OCI-LY3 (cell line): ENCODE data around the gene CD209.

ENCODE experiments used
- H2AFZ ChIP-seq: fragments of 200-600, 300-600 bp; shearing (Covaris generic); 2 replicates; pipeline ENCODE4 v1.6.0; 2014; ENCODE audit warnings: antibody characterized with exemption, low read depth, low read length
- H3K27ac ChIP-seq: fragments of 200-600, 300-600 bp; sonication (generic); 2 replicates; pipeline ENCODE4 v1.5.1; 2014; ENCODE audit warnings: mild to moderate bottlenecking, low read length, moderate library complexity, mixed read lengths
- H3K27me3 ChIP-seq: fragments of 200-600, 300-600 bp; sonication (generic); 2 replicates; pipeline ENCODE4 v1.6.1; 2014; ENCODE audit warnings: low read depth, low read length, mixed read lengths
- H3K36me3 ChIP-seq: fragments of 200-600, 300-600 bp; sonication (generic); replicated peaks from 2 replicates; pipeline ENCODE3; 2014; ENCODE audit warnings: low read depth, low read length, mixed read lengths
- H3K4me1 ChIP-seq: fragments of 300-600, 200-600 bp; sonication (generic); 2 replicates; pipeline ENCODE4 v1.6.1; 2014; ENCODE audit warnings: low read length, mixed read lengths
- H3K4me2 ChIP-seq: fragments of 200-600, 300-600 bp; sonication (generic); 2 replicates; pipeline ENCODE4 v1.6.1; 2014; ENCODE audit warnings: low read length, mixed read lengths
- H3K4me3 ChIP-seq: fragments of 300-600, 200-600 bp; sonication (generic); 2 replicates; pipeline ENCODE4 v1.5.1; 2014; ENCODE audit warnings: antibody characterized with exemption, mild to moderate bottlenecking, low read length, moderate library complexity
- H3K79me2 ChIP-seq: fragments of 300-600, 200-600 bp; shearing (Covaris generic); 2 replicates; pipeline ENCODE4 v1.6.1; 2014; ENCODE audit warnings: mild to moderate bottlenecking, low read length, mixed read lengths
- H3K9ac ChIP-seq: fragments of 300-600, 200-600 bp; shearing (Covaris generic); 2 replicates; pipeline ENCODE4 v1.6.0; 2014; ENCODE audit warnings: mild to moderate bottlenecking, low read length, moderate library complexity
- H3K9me3 ChIP-seq: fragments of 200-600, 300-600 bp; shearing (Covaris generic); 2 replicates; pipeline ENCODE4 v1.6.1; 2014; ENCODE audit warnings: low read length, mixed read lengths; ENCODE audit not compliant: insufficient read depth
- H4K20me1 ChIP-seq: fragments of 200-600, 300-600 bp; sonication (generic); 2 replicates; pipeline ENCODE4 v1.6.1; 2016; ENCODE audit warnings: low read length, mixed read lengths; ENCODE audit not compliant: insufficient read depth
- CTCF ChIP-seq: fragments of 200-600, 300-600 bp; sonication (generic); IDR thresholded peaks from 2 replicates; pipeline ENCODE4 v1.5.1; 2014; ENCODE audit warnings: antibody characterized with exemption, low read length, low read depth
- EZH2phosphoT487 ChIP-seq: fragments of 200-600 bp; shearing (Covaris generic); IDR thresholded peaks from 2 replicates; pipeline ENCODE4 v1.6.1; 2018; ENCODE audit warnings: antibody characterized with exemption, mixed run types, low read depth

CD209 gene

GRCh38 chr19:7738023-7738422 lies 9.3 kb downstream of the CD209 start:
- Histone ChIP-seq H3K4me1 (peaks cover 7% of the 10 kb centered on the region), H3K36me3 (no peaks in the 10 kb centered on the region), H3K27me3 (peaks cover 72% of the 10 kb centered on the region), H3K9me3 (no peaks in the 10 kb centered on the region), H3K4me3 (no peak overlapping the region), H4K20me1 (peaks cover 10% of the 10 kb centered on the region; the same call in 1 of the 2 replicates), H3K9ac (no peak overlapping the region), H3K27ac (no peak overlapping the region), H3K4me2 (no peak overlapping the region), H3K79me2 (no peaks in the 10 kb centered on the region), H2AFZ (no peak overlapping the region)
- TF ChIP-seq CTCF (no peak), EZH2phosphoT487 (no peak)

- H3K27ac ChIP-seq = no peak overlapping the region
- TF ChIP-seq CTCF (no peak), EZH2phosphoT487 (no peak)
- no peaks in the 10 kb centered on the region for H3K79me2 ChIP-seq
- H3K9me3 ChIP-seq = no peaks in the 10 kb centered on the region
- no peak overlapping the region for H3K9ac ChIP-seq
- H2AFZ ChIP-seq = no peak overlapping the region
- peaks cover 4% of the 10 kb centered on the region; the same call in 1 of the 2 replicates for H4K20me1 ChIP-seq
- H3K4me2 ChIP-seq = no peak overlapping the region
- no peaks in the 10 kb centered on the region for H3K36me3 ChIP-seq
- peaks cover 71% of the 10 kb centered on the region for H3K27me3 ChIP-seq
- no peaks in the 10 kb centered on the region for H3K4me1 ChIP-seq
- H3K4me3 ChIP-seq = no peak overlapping the region
These were observed 10.1 kb downstream of the CD209 start for GRCh38 chr19:7737215-7737614.

- H3K27ac ChIP-seq = no peak overlapping the region
- no peaks in the 10 kb centered on the region for H3K36me3 ChIP-seq
- H3K79me2 ChIP-seq = no peaks in the 10 kb centered on the region
- no peak overlapping the region for H3K9ac ChIP-seq
- no peak overlapping the region for H2AFZ ChIP-seq
- peaks cover 4% of the 10 kb centered on the region; the same call in 1 of the 2 replicates for H4K20me1 ChIP-seq
- no peak overlapping the region for H3K4me2 ChIP-seq
- no peak overlapping the region for H3K4me3 ChIP-seq
- no peaks in the 10 kb centered on the region for H3K4me1 ChIP-seq
- TF ChIP-seq CTCF (no peak), EZH2phosphoT487 (no peak)
- no peaks in the 10 kb centered on the region for H3K9me3 ChIP-seq
- H3K27me3 ChIP-seq = peaks cover 64% of the 10 kb centered on the region
These were observed 11.2 kb downstream of the CD209 start for GRCh38 chr19:7736148-7736547.

GRCh38 chr19:7734220-7735203 lies 12.8 kb downstream of the CD209 start:
- H3K9me3 ChIP-seq = no peaks in the 10 kb centered on the region
- H3K27me3 ChIP-seq = peaks cover 50% of the 10 kb centered on the region
- no peak overlapping the region for H3K9ac ChIP-seq
- no peaks in the 10 kb centered on the region for H3K36me3 ChIP-seq
- no peaks in the 10 kb centered on the region for H3K4me1 ChIP-seq
- no peak overlapping the region for H3K4me2 ChIP-seq
- no peak overlapping the region for H3K27ac ChIP-seq
- H3K79me2 ChIP-seq = no peaks in the 10 kb centered on the region
- H3K4me3 ChIP-seq = no peak overlapping the region
- peaks cover 4% of the 10 kb centered on the region; the same call in 1 of the 2 replicates for H4K20me1 ChIP-seq
- TF ChIP-seq EZH2phosphoT487 (no peak), CTCF (no peak)
- H2AFZ ChIP-seq = no peak overlapping the region
